OCI-LY3 (cell line): Measurements from ENCODE around the gene MAPK8IP2.

Experiments
- CTCF ChIP-seq: fragments of 200-600, 300-600 bp; sonication (generic); IDR thresholded peaks from 2 replicates; pipeline ENCODE4 v1.5.1; 2014; ENCODE audit warnings: antibody characterized with exemption, low read length, low read depth
- EZH2phosphoT487 ChIP-seq: fragments of 200-600 bp; shearing (Covaris generic); IDR thresholded peaks from 2 replicates; pipeline ENCODE4 v1.6.1; 2018; ENCODE audit warnings: antibody characterized with exemption, mixed run types, low read depth

- TF ChIP-seq CTCF (no peak), EZH2phosphoT487 (no peak)
These were observed 11.6 kb downstream of the MAPK8IP2 start for GRCh38 chr22:50612168-50612527.
